ENCODE results near the gene TAF1L. TPM values are rescaled to one million over a fixed set of nuclear protein-coding genes. Genes with fewer than 3 reads are reported as not detected.

The TAF1L gene
- total RNA-seq, 1 experiment from 2014 or later, result not detected

GRCh38 chr9:32589083-32589723 lies 46.3 kb downstream of the TAF1L start:
- in situ Hi-C loops (cut with HindIII; ENCODE audit: low pct_unique_long_range_greater_than_20kb, low sequenced_read_pairs), result no loop called here
- H3K27me3 ChIP-seq (ENCODE audit: control insufficient read depth, insufficient read depth, low read length), result peaks cover 3% of the 10 kb centered on the region; the same call in 1 of the 2 replicates
- no peak overlapping the region for H3K27ac ChIP-seq (ENCODE audit: low read length)
- H3K4me1 ChIP-seq (ENCODE audit: control insufficient read depth, insufficient read depth, low read length), result no peaks in the 10 kb centered on the region
- TF ChIP-seq CTCF (IDR thresholded peaks at IDR 0.05) (peak; percentile 68; the same call in 1 of the 2 replicates), POLR2AphosphoS5 (IDR thresholded peaks at IDR 0.05; ENCODE audit: low read depth, low read length) (no peak)
- DNase-seq (ENCODE audit: low read depth, low spot score) (no peak), ATAC-seq (peak; percentile 89)
- no TSS peak for BruUV-seq (replicated peaks)
- POLR2A ChIA-PET, result no interaction called here
- no peak overlapping the region for H3K4me3 ChIP-seq (ENCODE audit: low read depth in 2 of 2, low read length in 2 of 2)
- intact Hi-C loops (cut with micrococcal nuclease; ENCODE audit: unreplicated experiment), result loop anchor here (2.0 to 10.0 kb wide), 2 partner anchors 56 to 380 kb away; no protein-coding TSS in a partner anchor
- H3K9me3 ChIP-seq (ENCODE audit: control insufficient read depth, insufficient read depth, low read depth, low read length), result no peaks in the 10 kb centered on the region
- CTCF ChIA-PET, result interaction anchor here (0.6 to 5.0 kb wide), 5 partner anchors 9 to 379 kb away, joined by 3 to 27 read pairs (median 4); no protein-coding TSS in a partner anchor
- H3K36me3 ChIP-seq (ENCODE audit: control insufficient read depth, insufficient read depth, low read length), result no peaks in the 10 kb centered on the region

GRCh38 chr9:32587901-32588300 lies 47.6 kb downstream of the TAF1L start:
- intact Hi-C loops (cut with micrococcal nuclease; ENCODE audit: unreplicated experiment) (loop anchor here (2.0 to 10.0 kb wide), 2 partner anchors 57 to 381 kb away; no protein-coding TSS in a partner anchor), in situ Hi-C loops (cut with HindIII; ENCODE audit: low pct_unique_long_range_greater_than_20kb, low sequenced_read_pairs) (no loop called here)
- no peak overlapping the region for H3K4me3 ChIP-seq (ENCODE audit: low read depth in 2 of 2, low read length in 2 of 2)
- H3K27ac ChIP-seq (ENCODE audit: low read length), result no peak overlapping the region
- H3K4me1 ChIP-seq (ENCODE audit: control insufficient read depth, insufficient read depth, low read length), result no peaks in the 10 kb centered on the region
- CTCF ChIA-PET, result interaction anchor here (0.5 to 5.0 kb wide), 2 partner anchors 380 to 438 kb away, joined by 3 to 27 read pairs; no protein-coding TSS in a partner anchor
- ATAC-seq (no peak), DNase-seq (ENCODE audit: low read depth, low spot score) (no peak)
- POLR2A ChIA-PET, result no interaction called here
- H3K27me3 ChIP-seq (ENCODE audit: control insufficient read depth, insufficient read depth, low read length), result peaks cover 3% of the 10 kb centered on the region; the same call in 1 of the 2 replicates
- no peaks in the 10 kb centered on the region for H3K36me3 ChIP-seq (ENCODE audit: control insufficient read depth, insufficient read depth, low read length)
- TF ChIP-seq POLR2AphosphoS5 (IDR thresholded peaks at IDR 0.05; ENCODE audit: low read depth, low read length) (no peak), CTCF (IDR thresholded peaks at IDR 0.05) (no peak), TCF7L2 (IDR thresholded peaks at IDR 0.05; ENCODE audit: low read depth, low read length) (no peak), SIN3A (IDR thresholded peaks at IDR 0.05; ENCODE audit: borderline replicate concordance, insufficient read depth, low read depth, low read length) (no peak), REST (IDR thresholded peaks at IDR 0.05; ENCODE audit: insufficient read depth in 1 of 2, low read depth in 2 of 2, low read length in 1 of 2) (no peak)
- H3K9me3 ChIP-seq (ENCODE audit: control insufficient read depth, insufficient read depth, low read depth, low read length), result no peaks in the 10 kb centered on the region
- no TSS peak for BruUV-seq (replicated peaks)

All from Panc1 (cell line).